ENCODE data around the gene HOXC4. TPM values are rescaled to one million over a fixed set of nuclear protein-coding genes. Genes with fewer than 3 reads are reported as not detected.

The HOXC4 gene
- not detected for total RNA-seq

- DNase-seq (ENCODE audit: low spot score in 2 of 2) (no peak), FAIRE-seq (no peak)
Observed at GRCh38 chr12:54053751-54054741, at the start of gene HOXC4. TSS of gene HOXC4 (plus strand) at chr12:54053835. CDS start at chr12:54053923, 88 bp downstream.

DNA sequence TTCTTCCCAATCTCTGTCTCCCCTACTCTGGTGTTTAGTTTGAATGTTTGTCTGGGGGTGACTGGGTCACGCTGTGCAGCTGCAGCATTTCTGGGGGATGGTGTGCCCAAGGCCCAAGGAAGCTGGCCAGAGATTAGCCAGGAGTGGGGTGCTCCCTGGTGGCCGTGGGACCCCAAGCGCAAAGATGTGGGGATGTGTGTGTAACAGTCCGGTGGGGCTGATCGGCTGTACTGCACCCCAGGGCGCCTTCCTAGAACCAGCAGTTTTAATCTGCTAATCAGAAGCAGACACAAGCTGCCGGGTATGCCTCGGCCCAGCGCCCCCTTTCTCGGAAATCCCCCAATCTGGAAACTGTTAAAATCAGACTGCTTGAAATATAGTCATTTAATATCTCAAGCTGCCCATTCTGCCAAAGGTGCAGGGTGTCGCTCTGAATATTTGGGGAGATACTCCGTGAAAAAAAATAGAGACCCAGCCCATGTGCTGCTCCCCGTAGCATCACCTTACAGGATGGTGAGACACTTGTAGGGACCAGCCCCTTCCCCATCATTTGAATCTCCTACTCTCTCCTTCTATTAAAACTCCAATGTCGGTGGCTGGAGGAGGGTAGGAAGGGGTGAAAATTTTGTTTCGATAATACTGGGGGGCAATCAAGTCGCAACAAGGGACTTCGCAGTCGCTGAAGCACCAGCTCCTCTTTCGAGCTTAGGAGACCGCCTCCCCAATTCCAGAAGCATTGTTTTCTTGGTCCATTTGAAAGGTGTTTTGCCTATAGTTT lies 49.4 kb upstream of the HOXC4 start:
- FAIRE-seq, result no peak
- no peak for DNase-seq (ENCODE audit: low spot score in 2 of 2)

DNA sequence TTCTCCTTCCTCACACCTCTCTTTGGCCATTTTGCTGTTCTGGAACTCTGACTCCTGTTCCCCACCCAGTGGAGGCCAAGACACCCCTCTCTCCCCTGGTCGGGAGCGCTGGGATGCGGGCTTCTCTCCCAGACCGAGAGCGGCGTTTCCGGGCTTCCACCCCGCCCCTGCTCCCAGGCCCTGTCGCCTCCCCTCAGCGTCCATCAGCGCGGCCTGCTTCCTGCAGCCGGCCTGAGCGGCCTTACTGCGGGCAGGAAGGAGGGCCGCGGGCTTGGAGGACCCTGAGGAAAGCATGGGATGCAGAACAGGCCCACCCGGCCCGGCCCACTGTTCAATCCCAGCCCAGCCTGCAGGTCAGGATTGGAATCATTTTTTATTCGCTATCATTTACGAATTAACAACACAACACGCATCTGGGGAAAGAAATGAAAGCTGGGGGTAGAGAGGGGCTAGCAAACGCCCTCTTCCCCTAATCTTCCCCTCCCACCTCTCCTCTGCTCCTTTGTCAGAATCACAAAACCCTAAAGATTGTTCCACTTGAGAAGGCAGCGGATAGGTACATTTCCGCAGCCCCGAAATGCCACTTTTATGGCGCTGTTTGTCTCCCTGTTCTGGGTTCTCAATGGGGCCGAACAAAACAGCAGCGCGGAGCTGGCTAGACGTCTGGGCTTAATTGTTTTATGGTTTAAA lies 48.6 kb upstream of the HOXC4 start:
- FAIRE-seq, result no peak

GRCh38 chr12:54005531-54005852 lies 48.1 kb upstream of the HOXC4 start:
- DNase-seq (ENCODE audit: low spot score in 2 of 2) (no peak), FAIRE-seq (no peak)

More for the DNA sequence above, 48.6 kb upstream of the HOXC4 start:
- DNase-seq (ENCODE audit: low spot score in 2 of 2), result no peak

DNA sequence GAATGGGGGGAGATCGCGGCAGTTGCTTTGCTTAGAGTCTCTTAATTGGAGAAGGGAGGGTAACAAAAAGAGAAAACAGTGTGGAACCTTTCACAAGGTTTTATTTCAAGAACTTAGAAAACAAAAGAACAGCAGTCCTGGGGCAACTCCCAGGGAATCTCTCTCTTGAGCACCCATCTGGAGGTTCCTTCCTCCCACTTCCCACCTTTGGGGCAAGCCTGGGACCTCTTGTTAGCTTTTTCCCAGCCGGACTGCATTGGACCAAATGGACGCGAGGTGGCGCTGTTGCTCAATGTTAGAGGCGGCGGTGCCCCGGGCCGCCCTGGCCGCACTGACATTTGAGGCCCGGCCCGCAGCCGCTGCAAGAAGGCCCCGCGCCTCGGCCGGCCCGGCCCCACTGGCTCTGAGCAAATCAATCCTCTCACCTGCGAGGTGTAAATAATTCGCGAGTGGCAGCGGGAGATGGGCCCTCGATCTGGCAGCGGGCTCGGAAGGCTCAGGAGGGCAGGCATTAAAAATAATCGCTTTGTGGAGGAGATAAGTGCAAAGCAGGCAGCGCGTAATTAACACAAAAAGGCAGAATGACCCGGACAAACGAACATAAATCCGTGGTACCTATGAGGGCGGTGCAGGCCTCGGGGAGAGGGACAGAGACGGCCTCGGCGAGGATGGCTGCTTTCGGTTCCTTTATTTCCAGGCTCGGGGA lies 47.6 kb upstream of the HOXC4 start:
- FAIRE-seq (no peak), DNase-seq (ENCODE audit: low spot score in 2 of 2) (peak; percentile 90 to 91)

DNA sequence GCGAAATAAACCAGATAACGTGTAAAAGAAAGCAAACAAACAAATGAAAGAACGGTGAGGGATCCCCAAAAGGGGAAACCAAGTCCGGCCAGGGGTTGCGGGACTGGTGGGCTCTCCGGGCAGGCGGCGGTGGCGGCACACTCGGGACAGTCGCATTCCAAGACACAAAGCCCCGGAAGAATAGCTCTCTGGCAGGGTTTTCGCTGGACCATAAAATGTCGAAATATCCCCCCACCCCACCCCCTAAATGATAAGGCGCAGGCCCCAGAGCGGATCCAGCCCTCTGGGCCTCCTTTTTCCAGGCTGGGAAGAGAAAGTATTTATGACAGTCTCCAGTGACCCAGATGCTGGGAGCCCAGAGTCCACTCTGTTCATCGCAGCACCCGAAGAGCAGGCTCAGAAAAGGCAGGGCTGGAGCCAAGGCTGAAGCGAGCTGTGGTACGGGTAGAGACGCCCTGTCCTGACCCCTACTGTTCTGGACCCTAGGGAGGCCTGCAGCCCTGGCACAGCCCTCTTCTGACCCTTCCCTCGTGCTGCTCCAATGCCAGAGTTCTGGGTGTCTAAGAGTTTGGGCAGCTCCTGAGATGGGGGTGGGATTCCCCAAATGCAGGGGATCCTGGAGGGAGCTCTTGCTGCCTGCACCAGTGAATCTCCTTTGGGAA lies 46.9 kb upstream of the HOXC4 start:
- FAIRE-seq, result no peak
- no peak for DNase-seq (ENCODE audit: low spot score in 2 of 2)

DNA sequence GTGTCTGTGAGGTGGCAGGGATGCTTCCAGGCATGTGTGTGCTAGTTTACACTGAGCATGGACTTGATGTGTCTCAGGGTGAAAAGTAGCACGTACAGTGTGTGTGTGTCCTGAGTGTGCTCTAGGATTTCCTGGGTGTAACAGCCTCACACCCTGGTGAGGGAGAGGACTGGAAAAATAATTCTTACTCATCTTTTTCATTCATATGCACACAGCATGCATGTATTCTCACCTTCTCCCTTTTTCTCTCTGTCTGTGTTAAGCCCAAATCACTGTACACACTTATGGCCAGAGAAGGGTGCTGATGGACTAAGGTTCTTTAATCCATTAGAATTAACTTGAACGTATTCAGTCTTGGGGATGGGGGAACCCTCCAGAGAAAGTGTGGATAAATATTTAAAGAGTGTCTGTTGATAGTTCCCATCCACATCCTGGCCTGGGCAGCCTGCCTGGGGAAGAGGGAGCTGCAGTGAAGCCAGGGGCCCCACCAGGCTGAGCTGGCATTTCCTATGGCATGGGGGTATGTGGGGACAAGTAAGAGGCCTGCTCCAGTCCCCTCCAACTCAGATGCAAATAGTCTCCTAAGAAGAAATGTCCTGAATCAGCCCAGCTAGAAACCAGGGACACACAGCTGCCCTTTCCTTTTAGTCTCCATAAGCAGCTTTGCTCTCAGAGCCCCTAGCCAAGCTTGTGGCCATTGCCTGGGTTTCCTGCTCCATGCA lies 45.9 kb upstream of the HOXC4 start:
- FAIRE-seq (no peak), DNase-seq (ENCODE audit: low spot score in 2 of 2) (no peak)

DNA sequence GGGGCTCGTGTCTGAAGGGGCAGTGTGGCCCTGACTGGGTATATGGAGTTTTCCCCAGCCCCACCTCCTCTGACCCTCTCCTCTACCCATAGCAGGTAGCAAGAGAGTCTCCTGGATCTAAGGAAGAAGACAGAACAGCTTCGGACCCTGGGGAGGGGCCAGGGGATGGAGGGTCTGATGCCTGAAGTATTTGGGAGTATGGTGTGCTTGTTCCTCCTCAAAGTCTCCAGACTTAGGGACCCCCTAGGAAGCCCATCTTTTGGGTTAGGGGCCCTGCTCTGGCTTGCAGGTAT lies 45.4 kb upstream of the HOXC4 start:
- DNase-seq (ENCODE audit: low spot score in 2 of 2) (no peak), FAIRE-seq (no peak)

GRCh38 chr12:54009171-54010052 lies 44.2 kb upstream of the HOXC4 start:
- no peak for DNase-seq (ENCODE audit: low spot score in 2 of 2)
- FAIRE-seq, result no peak

GRCh38 chr12:54010053-54010971 lies 43.3 kb upstream of the HOXC4 start:
- DNase-seq (ENCODE audit: low spot score in 2 of 2), result no peak
- FAIRE-seq, result no peak

DNA sequence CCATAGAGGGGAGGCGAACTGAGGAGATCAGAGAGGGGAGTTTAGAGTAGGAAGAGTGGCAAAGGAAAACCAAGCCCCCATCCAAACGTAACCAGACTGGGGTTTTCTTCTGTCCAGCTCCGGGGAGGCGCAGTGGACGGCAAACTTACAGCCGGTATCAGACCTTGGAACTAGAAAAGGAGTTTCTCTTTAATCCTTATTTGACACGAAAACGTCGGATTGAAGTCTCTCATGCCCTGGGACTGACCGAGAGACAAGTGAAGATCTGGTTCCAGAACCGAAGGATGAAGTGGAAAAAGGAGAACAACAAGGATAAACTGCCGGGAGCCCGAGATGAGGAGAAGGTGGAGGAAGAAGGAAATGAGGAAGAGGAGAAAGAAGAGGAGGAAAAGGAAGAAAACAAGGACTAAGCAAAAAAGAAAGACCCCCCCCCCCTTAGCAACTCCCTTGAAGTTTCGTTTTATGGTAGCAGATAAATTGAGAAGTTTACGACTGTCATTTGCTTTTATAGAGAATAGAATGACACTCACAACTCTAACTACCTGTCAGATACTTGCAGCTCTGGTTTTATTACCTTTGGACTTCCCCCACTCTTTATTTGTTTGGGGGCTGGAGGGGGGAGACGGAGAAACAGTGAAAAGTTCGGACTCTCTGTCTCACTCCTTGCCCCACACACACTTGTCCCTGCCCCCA lies 42.5 kb upstream of the HOXC4 start:
- FAIRE-seq (no peak), DNase-seq (ENCODE audit: low spot score in 2 of 2) (no peak)

DNA sequence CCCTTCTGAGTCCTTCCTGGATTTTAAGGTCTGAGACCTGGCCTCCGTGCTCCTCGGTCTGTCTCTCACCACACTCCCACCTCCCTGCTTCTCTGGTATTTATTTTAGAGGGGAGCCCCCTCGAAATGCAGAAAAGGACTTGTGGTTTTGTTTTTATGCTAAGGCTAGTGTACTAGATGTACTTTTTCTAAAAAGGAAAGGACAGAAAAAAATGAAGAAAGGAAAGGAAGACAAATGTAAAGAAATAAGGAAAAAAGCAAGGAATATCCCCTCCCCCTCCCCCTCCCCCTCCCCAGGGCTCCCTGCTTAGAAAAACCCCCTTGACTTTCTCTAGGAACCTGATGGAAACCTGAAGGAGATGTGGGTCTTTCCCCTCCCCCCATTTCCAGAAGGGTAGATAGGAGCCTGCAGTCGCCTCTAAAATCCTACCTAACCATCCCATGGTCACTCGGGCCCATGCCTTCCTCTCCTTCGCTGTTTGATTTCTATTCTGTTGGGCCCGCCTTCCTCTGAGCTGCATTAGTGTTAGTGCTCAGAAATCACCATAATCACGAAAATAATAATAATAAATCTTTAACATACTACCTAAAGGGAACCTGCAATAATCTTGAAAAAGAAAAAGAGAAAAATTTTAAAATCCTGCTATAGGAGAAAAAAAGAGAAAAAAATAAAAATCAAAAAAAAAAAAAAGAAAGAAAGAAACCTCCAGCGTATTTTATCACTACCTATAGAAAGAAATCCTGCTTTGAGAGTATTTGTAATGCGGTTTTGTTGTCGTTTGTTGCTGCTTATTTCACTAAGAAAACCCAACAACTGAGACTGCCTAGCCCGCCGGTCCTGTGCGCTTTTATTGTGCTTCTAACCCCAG lies 41.7 kb upstream of the HOXC4 start:
- FAIRE-seq (no peak), DNase-seq (ENCODE audit: low spot score in 2 of 2) (no peak)

DNA sequence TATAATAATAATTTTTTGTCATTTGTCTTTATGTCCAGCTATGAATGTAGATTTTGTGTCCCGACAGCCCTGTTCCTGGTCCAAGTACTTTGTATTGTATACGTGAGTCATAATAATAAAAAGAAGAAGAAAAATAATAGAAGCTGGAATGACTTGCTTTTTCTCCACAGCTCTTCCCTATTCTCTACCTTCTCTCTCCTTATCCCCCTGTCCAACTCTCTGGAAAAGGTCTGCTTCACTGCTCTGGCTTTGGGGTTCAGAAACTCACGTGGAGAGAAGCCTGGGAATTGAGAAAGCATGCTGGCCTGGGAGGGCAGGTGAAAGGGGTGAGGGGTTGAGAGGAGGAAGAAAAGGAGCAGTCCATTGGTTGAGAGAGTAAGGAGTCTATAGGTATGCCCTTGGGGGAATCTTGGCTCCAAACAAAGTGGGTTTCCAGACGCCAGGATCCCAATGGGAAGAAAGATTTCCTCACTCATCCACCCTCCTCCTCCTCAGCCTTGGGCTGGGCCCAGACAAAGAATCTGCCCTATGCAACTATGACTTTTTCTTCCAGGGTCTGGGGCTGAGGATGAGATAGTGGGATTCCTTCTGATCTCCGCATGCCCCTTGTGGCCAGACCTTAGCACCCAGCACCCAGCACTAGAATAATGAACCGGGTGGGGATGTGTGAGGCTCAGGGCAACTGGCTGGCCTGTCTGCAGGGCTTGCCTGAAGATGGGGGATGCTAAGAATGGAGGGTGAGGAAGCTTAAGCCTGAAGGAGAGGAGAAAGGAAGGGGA lies 40.8 kb upstream of the HOXC4 start:
- DNase-seq (ENCODE audit: low spot score in 2 of 2) (no peak), FAIRE-seq (no peak)

GRCh38 chr12:54014377-54015017 lies 39.1 kb upstream of the HOXC4 start:
- no peak for DNase-seq (ENCODE audit: low spot score in 2 of 2)
- FAIRE-seq, result no peak
